C4-2B (cell line): ENCODE results near the gene KAZALD1.

Experiments used
- H3K27ac ChIP-seq: fragments of 450-650 bp; 2 replicates; pipeline ENCODE4 v1.5.1; 2017
- ZFX ChIP-seq: fragments of 450-650 bp; IDR thresholded peaks from 2 replicates; pipeline ENCODE4 v1.6.1; 2017
- TF ChIP-seq, protein P1 (sequence below): fragments of 450-650 bp; conservative IDR thresholded peaks from 2 replicates; pipeline ENCODE4 v1.5.1; 2017; ENCODE audit warnings: mild to moderate bottlenecking

Gene KAZALD1, protein sequence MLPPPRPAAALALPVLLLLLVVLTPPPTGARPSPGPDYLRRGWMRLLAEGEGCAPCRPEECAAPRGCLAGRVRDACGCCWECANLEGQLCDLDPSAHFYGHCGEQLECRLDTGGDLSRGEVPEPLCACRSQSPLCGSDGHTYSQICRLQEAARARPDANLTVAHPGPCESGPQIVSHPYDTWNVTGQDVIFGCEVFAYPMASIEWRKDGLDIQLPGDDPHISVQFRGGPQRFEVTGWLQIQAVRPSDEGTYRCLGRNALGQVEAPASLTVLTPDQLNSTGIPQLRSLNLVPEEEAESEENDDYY

DNA sequence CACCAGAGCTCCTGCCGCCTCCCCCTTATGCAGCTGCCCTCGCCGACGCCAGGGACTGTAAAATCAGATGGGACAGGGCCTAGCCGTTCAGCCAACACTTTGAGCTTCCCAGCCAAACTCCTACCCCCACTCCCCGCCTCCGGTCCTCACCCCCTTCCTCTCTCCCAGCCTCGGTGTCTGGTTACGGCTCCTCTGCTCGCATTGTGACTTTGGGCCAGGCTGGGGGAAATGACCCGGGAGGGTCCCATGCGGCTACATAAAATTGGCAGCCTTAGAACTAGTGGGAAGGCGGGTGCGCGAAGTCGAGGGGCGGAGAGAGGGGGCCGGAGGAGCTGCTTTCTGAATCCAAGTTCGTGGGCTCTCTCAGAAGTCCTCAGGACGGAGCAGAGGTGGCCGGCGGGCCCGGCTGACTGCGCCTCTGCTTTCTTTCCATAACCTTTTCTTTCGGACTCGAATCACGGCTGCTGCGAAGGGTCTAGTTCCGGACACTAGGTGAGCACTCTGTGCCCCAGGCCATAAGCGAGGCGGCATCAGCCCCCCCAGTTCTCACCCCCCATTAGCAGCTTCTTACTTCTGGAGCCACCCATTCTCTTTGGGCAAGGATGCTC is at the start of gene KAZALD1:
TSS of gene KAZALD1 (plus strand) at position 366 of the 608 bp plus-strand sequence. CDS start 604 bp downstream, outside the sequence.
- TF ChIP-seq ZFX = peak; percentile 17; the same call in 1 of the 2 replicates
- TF ChIP-seq, protein P1, sequence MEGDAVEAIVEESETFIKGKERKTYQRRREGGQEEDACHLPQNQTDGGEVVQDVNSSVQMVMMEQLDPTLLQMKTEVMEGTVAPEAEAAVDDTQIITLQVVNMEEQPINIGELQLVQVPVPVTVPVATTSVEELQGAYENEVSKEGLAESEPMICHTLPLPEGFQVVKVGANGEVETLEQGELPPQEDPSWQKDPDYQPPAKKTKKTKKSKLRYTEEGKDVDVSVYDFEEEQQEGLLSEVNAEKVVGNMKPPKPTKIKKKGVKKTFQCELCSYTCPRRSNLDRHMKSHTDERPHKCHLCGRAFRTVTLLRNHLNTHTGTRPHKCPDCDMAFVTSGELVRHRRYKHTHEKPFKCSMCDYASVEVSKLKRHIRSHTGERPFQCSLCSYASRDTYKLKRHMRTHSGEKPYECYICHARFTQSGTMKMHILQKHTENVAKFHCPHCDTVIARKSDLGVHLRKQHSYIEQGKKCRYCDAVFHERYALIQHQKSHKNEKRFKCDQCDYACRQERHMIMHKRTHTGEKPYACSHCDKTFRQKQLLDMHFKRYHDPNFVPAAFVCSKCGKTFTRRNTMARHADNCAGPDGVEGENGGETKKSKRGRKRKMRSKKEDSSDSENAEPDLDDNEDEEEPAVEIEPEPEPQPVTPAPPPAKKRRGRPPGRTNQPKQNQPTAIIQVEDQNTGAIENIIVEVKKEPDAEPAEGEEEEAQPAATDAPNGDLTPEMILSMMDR = no peak
- H3K27ac ChIP-seq = peak within 1 kb of the TSS; percentile 99

DNA sequence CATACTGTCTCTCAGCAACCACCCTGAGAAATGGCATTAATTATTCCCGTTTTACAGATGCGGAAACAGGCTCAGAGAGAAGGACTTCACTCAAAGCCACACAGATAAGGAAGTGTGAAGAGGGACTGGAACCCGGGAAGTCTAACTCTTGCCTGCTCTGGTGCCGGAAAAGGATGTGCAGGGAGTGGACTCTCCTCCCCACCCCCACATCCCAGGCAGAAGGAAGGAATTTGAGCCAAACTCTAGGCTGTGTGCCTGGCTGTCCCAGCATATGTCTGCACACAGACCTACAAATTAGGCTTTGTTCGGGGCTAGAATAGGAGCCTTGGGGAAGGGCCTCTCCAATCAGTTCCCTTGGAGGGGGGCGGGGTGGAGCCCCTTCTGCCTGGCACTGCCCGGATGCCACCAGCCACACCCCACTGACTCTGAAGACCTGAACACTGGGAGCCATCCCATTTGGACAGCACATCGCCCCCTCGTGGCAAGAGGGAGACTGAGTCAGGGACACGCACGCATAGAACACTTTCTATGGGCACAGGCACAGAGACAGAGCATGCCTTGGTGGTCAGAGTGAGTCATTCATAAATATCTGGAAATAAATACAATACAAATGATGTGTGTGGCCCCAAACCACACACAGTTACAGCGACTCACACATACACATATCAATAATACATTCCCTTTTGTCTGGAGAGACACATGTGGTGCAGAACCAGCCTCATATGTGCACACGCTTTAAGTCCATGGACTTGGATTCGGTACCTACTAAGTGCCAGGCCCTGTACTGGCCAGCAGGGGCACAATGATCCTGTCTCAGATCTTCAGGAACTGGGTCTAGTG is 49.0 kb upstream of the KAZALD1 start:
- H3K27ac ChIP-seq = no peak overlapping the region
- TF ChIP-seq, protein P1 = peak; percentile 82
- no peak for TF ChIP-seq ZFX

DNA sequence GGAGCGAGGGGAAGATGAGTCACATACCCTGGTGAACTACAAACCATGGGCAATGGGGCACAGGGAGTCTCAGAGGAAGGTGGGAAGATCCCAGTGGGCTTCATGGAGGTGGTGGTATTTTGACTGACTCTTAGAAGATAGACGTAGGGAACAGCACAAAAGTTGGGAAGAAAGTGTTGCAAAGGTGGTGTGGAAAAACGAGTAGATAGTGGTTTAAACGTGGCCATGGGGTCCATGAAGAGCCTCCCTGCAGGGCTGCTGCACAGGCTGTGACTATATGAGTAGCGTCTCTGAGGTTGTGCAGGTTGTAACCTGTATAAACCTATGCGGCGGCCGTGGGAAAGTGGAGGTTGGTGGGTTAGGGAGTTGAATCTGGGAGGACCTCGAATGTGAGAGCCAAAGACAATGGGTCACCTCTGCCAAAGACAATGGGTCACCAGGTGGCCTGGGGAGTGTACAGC is 48.4 kb upstream of the KAZALD1 start:
- TF ChIP-seq, protein P1 = no peak
- TF ChIP-seq ZFX = no peak
- no peak overlapping the region for H3K27ac ChIP-seq

DNA sequence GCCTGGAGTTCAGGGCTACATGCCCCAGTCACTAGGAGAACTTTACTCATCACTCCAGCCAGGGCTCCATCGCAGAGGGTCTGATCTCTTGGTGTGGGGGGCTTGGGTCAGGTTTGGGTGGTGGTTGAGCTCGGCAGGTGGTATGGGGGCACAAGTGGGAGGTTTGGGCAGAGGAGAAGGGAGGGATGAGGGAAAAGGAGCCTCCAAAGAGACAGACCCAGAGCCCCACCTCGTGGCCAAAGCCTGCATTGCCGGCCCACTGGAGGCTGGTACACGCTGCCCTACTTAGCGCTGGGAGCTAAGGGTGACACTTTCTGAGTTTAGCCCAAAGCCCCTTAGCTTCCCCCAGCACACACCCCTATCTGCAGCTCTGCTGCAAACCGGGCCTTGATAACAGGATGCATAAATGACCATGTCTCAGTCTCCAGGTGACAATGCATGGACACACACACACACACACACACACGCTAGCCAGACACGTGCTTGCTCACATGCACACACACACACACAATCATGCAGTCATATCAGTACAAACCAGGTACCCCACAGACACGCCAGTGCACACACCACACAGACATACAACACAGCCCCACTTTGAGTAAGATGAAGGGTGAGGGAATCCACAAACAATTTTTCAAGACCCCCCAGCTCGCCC is 47.4 kb upstream of the KAZALD1 start:
- H3K27ac ChIP-seq = no peak overlapping the region

DNA sequence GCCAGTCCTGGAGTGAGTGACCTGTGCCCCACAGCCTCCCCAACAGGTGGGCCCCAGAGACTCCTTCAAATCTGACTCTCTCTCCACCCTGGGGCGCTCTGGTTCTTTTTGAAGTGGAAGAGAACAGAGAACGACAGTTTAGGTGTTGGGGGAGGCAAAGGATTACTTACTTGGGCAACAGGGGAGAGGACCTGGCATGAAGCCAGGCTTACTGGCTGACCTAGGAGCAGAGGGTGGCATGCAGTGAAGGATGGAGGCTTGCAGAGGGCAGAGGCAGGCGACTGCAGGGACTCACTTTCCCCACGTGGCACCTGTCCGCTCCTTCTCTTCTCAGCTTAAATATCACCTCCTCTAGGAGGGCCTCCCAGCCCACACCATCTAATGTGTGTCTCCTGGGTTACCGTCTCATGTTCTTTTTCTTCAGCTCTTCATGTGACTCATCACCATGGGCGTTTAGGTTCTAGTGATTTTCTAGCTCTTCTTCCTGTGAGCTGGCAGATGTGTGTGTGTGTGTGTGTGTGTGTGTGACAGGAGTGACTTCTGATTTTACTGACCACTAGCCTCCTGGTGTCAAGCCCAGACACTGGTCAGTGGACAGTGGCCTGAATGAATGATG is 46.7 kb upstream of the KAZALD1 start:
- no peak for TF ChIP-seq ZFX
- TF ChIP-seq, protein P1 = no peak
- H3K27ac ChIP-seq = no peak overlapping the region

More for the DNA sequence above, 47.4 kb upstream of the KAZALD1 start:
- TF ChIP-seq, protein P1 = peak; percentile 76
- TF ChIP-seq ZFX = no peak

DNA sequence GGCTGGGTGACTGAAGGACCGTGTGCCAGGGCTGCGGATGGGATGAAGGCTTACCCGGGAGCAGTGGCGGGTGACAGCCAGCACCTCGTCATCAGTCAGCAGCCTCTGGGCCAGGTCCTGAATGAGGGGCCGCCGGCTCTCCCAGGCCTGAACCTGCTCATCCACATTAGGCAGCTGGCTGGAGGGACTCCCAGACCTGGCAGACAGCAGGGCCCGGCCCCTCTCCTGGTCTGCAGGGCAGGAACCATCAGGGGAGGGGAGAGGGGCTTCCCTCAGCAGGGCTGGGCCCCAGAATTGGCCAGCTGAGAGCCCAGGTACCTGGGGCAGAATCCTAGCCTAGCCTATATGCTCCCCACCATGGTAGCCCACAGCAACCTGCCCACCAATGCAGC is 46.2 kb upstream of the KAZALD1 start:
- TF ChIP-seq, protein P1 = no peak
- TF ChIP-seq ZFX = no peak
- H3K27ac ChIP-seq = no peak overlapping the region
